ENCODE results near the gene FCRLA.

The FCRLA gene

GRCh38 chr1:161728376-161729226 lies 21.6 kb downstream of the FCRLA start:
- no peak overlapping the region for H3K27ac ChIP-seq
- TF ChIP-seq CTCF (conservative IDR thresholded peaks at IDR 0.05) = no peak

- TF ChIP-seq CTCF (conservative IDR thresholded peaks at IDR 0.05) = no peak
- no peak overlapping the region for H3K27ac ChIP-seq
Measured at GRCh38 chr1:161730050-161730564, 23.1 kb downstream of the FCRLA start.

DNA sequence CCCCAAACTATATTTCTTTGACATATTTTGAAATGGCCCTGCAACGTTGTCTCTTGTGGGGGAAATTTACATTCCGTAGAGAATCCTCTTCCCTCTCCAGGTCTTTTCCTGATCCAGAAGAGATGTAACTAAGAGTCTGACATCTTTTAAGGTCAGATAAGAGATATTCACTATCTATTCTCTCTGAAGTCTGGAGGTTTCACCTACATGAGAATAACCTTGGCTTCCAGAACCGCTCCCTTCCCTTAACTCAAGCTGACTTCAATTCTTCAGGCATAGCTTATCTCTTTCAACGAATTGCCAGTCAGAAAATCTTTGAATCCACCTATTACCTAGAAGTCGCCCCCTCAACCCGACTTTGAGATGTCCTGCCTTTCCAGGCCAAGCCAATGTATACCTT lies 24.2 kb downstream of the FCRLA start:
- no peak for TF ChIP-seq CTCF (conservative IDR thresholded peaks at IDR 0.05)
- no peak overlapping the region for H3K27ac ChIP-seq

GRCh38 chr1:161731981-161732718 lies 25.1 kb downstream of the FCRLA start:
- TF ChIP-seq CTCF (conservative IDR thresholded peaks at IDR 0.05) = no peak
- no peak overlapping the region for H3K27ac ChIP-seq

DNA sequence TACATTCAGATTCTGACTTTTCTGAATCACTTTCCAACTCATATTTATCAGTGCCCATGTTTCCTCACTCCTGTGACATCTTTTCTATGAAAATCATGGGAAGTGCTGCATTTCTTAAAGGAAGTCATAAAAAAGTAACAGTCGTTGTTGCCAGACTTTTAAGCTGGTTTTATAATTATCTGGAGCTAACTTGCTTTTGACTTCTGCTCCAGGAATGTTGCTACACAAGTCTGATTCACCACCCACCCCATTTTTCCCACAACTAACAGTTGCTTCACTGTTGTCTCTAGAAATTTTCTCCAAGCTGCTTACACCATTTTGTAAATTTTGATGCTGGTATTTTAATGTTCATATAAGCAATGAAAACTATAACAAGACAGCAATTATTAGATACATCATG lies 26.5 kb downstream of the FCRLA start:
- TF ChIP-seq CTCF (conservative IDR thresholded peaks at IDR 0.05) = no peak
- no peak overlapping the region for H3K27ac ChIP-seq

GRCh38 chr1:161735837-161736236 lies 28.8 kb downstream of the FCRLA start:
- no peak overlapping the region for H3K27ac ChIP-seq
- no peak for TF ChIP-seq CTCF (conservative IDR thresholded peaks at IDR 0.05)

DNA sequence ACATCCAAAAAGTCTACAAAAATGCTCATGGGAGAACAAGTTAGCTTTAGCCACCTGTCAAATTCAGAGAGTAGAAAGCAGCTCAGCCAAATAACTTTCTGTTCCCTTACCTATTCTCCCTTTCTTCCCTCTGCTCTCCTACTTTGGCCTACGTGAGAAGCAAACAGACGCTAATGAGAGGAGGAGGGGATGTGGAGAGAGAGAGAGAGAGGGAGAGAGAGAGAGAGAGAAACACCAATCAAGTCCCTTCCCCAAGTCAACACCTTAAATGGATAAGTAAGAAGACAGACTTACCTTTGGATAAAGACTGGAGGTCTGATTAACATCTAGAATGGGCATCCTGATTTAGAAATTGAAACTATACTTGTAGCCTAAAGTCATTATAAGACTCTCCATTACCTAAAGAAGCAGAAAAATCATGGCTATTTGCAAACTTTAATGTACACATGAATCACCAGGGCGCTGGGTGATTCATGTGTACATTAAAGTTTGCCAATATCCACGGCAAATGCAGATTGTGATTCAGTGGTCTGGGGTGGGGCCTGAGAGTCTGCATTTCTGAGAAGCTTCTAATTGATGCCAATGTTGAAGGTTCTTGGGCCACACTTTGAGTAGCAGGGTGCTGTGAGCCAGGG lies 29.4 kb downstream of the FCRLA start:
- no peak overlapping the region for H3K27ac ChIP-seq
- no peak for TF ChIP-seq CTCF (conservative IDR thresholded peaks at IDR 0.05)
